Adrenal gland (tissue), 12 donors: ENCODE measurements around the gene MC1R. TPM values are rescaled to one million over a fixed set of nuclear protein-coding genes. Genes with fewer than 3 reads are reported as not detected.
"Not testable (repeated sequence)": the region's sequence is repeated elsewhere in the genome, so short reads cannot be mapped to it uniquely, and the experiment has no call there.

Experiments
- DNase-seq, 7 donors: peaks; one replicate each; pipeline ENCODE4 v3.0.0-alpha.2; 2019 to 2020
- H3K27ac ChIP-seq, 5 donors: fragments of 200-600 bp; sonication (generic) in 4 of 5; 1 replicate in 3 of 5; 2 replicates in 2 of 5; pipeline versions ENCODE4 v1.5.1 to v1.8.0; 2016 to 2020; ENCODE audit warnings: mild to moderate bottlenecking in 1 of 5
- H3K27me3 ChIP-seq: fragments of 200-600 bp; 2 replicates; pipeline ENCODE4 v1.8.0; 2021
- H3K36me3 ChIP-seq, 2 donors: fragments of 200-600 bp; replicated peaks in 1 of 2; 1 replicate in 1 of 2; 2 replicates in 1 of 2; pipeline versions ENCODE4 v1.5.1 to v1.8.0; 2018 to 2022
- H3K4me1 ChIP-seq, 2 donors: fragments of 200-600 bp; replicated peaks in 1 of 2; 1 replicate in 1 of 2; 2 replicates in 1 of 2; pipeline versions ENCODE4 v1.5.1 to v1.8.0; 2018 to 2021
- H3K4me3 ChIP-seq, 4 donors: fragments of 200-600 bp; sonication (generic) in 3 of 4; one replicate each; pipeline ENCODE4 v1.5.1; 2016 to 2018
- H3K9me3 ChIP-seq, 3 donors: fragments of 200-600 bp; sonication (generic) in 1 of 3; replicated peaks in 1 of 3; 1 replicate in 2 of 3; 2 replicates in 1 of 3; pipeline versions ENCODE4 v1.5.1 to v1.8.0; 2016 to 2021
- POLR2A ChIP-seq, 2 donors: fragments of 450-650 bp; IDR thresholded peaks; one replicate each; pipeline ENCODE4 v1.6.1; 2017; ENCODE audit warnings: antibody characterized with exemption in 2 of 2, mild to moderate bottlenecking in 2 of 2, moderate library complexity in 1 of 2
- WGBS, 4 donors: extraction: QIAGEN DNeasy Blood & Tissue Kit in 2 of 4; methylation state at CpG; one replicate each; pipeline versions ENCODE4 v1.1.5 to v1.1.7; 2013 to 2017; 5-methylcytosine and 5-hydroxymethylcytosine counted together
- intact Hi-C, 2 donors: fragments of 100-400 bp; cut with DNase I; formaldehyde crosslinking; loops; one replicate each; pipeline versions ENCODE4 v1.14.1 to v1.15.0; 2022 to 2023
- polyA plus RNA-seq, 3 donors: library from polyadenylated mRNA; stranded (reverse); fragments of 200-250 nt in 2 of 3; fragments of 350-450 nt in 1 of 3; fragmentation: Illumina TruSeq in 1 of 3; extraction: RNeasy Lipid Tissue Mini Kit (QIAGEN cat#74804) in 1 of 3; gene quantifications; one replicate each; pipeline ENCODE4 v1.2.3, GENCODE V29; 2013 to 2014
- total RNA-seq, 9 donors: library from RNA; depleted of rRNA in 4 of 9; stranded (reverse); fragments of >200 nt in 4 of 9; fragments of 120-200 nt in 1 of 9; fragmentation: NEBNext Ultra II Directional in 1 of 9; extraction: Animal tissue kit (Norgen Biotek cat#: 25700) in 1 of 9; gene quantifications; one replicate each; pipeline versions ENCODE4 v1.1.0 to v1.2.4, GENCODE V29; 2013 to 2023
- TF ChIP-seq, protein P1 (sequence below), 6 experiments: fragments of 450-650 bp in 4 of 6; fragments of 200-600 bp in 2 of 6; sonication (generic) in 1 of 6; IDR thresholded peaks; 1 replicate in 5 of 6; 2 replicates in 1 of 6; pipeline versions ENCODE4 v1.5.1 to v1.8.0; 2016 to 2021; ENCODE audit warnings: antibody characterized with exemption in 6 of 6, mild to moderate bottlenecking in 2 of 6, moderate library complexity in 1 of 6
- donor health status: healthy with polysubstance abuse.
- donor health status: Bipolar disorder and iron deficiency.
- donor health status: DM: yes; HTN: yes; CAD: no.
- donor health status: DM: no; HTN: no; CAD: no.
- donor health status: DM: no; HTN: no; CAD: no.
- donor health status: DM: yes; HTN: yes; CAD: no.

MC1R gene
- total and polyA plus RNA-seq, 12 donors, result 0.55 to 20.4 (median 6.2) TPM

DNA sequence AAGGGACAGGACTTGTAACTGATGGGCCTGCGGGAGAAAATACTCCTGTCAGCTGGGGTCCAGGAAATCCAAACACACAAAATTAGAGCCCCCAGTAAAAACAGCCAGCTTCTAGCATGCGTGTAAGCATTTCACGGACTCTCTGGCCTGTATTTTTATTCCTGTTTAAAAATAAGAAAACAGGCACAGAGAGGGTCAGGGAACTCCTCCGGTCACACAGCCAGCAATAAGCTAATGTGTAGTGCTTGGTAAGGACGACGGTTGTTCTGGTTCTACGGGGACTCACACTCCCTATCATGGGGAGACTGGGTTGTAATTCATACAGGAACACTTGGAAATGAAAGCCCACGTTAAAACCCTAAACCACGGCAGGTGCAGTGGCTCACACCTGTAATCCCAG lies 46.8 kb upstream of the MC1R start:
- 81 to 93% (median 90%) methylated on average over 9 of the region's 9 CpGs for WGBS, 4 donors
- Histone ChIP-seq H3K27ac (no peak overlapping the region), H3K4me3 (no peak overlapping the region), H3K36me3 (no peaks in the 10 kb centered on the region), H3K9me3 (no peaks in the 10 kb centered on the region), H3K27me3 (no peaks in the 10 kb centered on the region), H3K4me1 (peaks cover 15 to 16% of the 10 kb centered on the region in 2 donors)
- intact Hi-C loops, result no loop called here
- TF ChIP-seq POLR2A (IDR thresholded peaks at IDR 0.05), result no peak
- TF ChIP-seq, protein P1, sequence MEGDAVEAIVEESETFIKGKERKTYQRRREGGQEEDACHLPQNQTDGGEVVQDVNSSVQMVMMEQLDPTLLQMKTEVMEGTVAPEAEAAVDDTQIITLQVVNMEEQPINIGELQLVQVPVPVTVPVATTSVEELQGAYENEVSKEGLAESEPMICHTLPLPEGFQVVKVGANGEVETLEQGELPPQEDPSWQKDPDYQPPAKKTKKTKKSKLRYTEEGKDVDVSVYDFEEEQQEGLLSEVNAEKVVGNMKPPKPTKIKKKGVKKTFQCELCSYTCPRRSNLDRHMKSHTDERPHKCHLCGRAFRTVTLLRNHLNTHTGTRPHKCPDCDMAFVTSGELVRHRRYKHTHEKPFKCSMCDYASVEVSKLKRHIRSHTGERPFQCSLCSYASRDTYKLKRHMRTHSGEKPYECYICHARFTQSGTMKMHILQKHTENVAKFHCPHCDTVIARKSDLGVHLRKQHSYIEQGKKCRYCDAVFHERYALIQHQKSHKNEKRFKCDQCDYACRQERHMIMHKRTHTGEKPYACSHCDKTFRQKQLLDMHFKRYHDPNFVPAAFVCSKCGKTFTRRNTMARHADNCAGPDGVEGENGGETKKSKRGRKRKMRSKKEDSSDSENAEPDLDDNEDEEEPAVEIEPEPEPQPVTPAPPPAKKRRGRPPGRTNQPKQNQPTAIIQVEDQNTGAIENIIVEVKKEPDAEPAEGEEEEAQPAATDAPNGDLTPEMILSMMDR (IDR thresholded peaks at IDR 0.05), result no peak
- no peak for DNase-seq

DNA sequence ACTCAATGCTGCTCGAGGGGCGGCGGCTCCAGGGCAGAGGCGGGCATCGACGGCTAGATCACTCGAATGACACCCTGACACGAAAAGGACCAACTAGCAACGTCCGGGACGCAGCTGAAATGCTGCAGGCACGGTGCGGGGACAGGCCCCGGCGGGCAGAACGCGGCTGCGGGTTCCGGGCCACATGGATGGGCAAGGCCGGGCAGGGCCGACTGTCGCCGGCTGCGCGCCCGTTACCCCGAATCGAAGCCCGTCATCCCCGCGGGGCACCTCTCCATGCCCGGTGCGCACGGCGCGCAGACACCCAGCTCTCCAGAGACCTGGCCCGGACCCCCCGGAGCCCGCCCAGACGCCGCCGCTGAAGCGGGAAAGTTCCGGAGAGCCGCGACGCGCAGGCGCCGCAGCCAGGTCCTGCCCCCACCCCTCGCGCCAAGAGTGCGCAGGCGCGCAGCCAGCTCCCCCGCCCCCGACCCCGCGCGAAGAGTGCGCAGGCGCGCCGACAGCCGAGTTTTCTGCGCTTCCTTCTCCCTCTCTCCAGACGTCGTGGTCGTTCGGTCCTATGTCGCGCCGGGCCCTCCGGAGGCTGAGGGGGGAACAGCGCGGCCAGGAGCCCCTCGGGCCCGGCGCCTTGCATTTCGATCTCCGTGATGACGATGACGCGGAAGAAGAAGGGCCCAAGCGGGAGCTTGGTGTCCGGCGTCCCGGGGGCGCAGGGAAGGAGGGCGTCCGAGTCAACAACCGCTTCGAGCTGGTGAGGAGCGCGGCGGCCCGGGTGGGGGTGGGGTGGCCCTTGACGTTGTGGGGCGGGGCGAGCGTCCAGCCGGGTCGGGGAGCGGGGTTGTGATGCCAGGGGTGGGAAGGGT lies 45.3 kb upstream of the MC1R start, which contains the start of gene TCF25:
TSS of gene TCF25 (plus strand) at position 484 of the 863 bp plus-strand sequence. CDS start at position 560, 76 bp downstream.
- intact Hi-C loops, result no loop called here
- H3K9me3 ChIP-seq, result no peaks in the 10 kb centered on the region
- peak; percentile 81 to 89 (median 84) for DNase-seq
- peaks cover 15 to 20% of the 10 kb centered on the region in 2 donors for H3K4me1 ChIP-seq
- H3K27ac ChIP-seq, result peak within 1 kb of the TSS; percentile 99 to 100 (median 100)
- TF ChIP-seq, protein P1 (IDR thresholded peaks at IDR 0.05), result peak in 1 of 6 experiments; percentile 26
- peak; percentile 90 to 94 for TF ChIP-seq POLR2A (IDR thresholded peaks at IDR 0.05)
- H3K4me3 ChIP-seq, result peak within 1 kb of the TSS; percentile 91 to 99 (median 96)
- no peaks in the 10 kb centered on the region for H3K27me3 ChIP-seq
- peaks cover 0 to under 1% of the 10 kb centered on the region in 2 donors for H3K36me3 ChIP-seq
- 0 to 2% (median 1%) methylated on average over 11 to 104 of the region's 104 CpGs for WGBS, 4 donors

DNA sequence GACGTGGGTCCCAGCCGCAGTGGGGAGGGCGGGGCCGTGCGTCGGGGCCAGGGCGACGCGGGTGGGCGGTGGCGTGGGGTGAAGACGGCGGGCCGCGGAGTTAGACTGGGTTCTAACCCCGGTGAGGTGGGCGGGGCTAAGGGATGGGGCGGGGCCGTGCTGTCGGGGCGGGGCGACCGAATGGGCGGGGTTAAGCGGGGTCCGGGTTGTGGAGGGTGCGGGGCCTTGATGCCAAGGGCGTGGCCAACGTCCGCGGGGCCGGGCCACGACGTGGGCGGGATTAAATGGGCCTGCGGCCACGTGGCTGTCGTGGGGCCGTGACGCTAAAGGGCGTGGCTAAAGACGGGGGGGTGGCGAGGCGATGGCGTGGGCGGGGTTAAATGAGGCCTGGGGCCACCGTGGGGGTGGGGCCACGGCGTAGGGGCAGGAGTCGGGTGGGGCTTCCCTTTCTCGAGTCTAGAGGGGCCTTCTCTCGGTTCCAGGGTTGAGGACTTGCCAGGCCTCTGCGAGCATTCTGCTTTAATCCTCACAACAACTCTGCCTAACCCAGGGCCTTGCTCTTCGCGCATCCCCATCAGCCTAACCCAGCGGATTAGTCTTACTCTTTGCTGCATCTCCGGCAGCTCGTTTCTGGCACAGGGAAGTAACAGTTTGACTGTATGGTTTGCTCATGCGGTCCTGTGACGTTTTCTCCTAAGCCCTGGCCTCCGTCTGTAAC lies 44.5 kb upstream of the MC1R start:
- peaks cover 0 to 7% of the 10 kb centered on the region in 2 donors for H3K36me3 ChIP-seq
- no peaks in the 10 kb centered on the region for H3K27me3 ChIP-seq
- TF ChIP-seq, protein P1 (IDR thresholded peaks at IDR 0.05), result no peak
- no peak for TF ChIP-seq POLR2A (IDR thresholded peaks at IDR 0.05)
- H3K27ac ChIP-seq, result peak overlapping the region; percentile 99 to 100 (median 100)
- WGBS, 4 donors, result 2 to 9% (median 3%) methylated on average over 10 to 61 of the region's 61 CpGs
- H3K4me3 ChIP-seq, result peak overlapping the region in 2 of 4 donors; percentile 94 to 98
- intact Hi-C loops, result no loop called here
- H3K4me1 ChIP-seq, result peaks cover 15 to 20% of the 10 kb centered on the region in 2 donors
- peak; percentile 95 to 98 (median 97) for DNase-seq
- no peaks in the 10 kb centered on the region for H3K9me3 ChIP-seq

- peaks cover 0 to 48% of the 10 kb centered on the region in 2 donors for H3K36me3 ChIP-seq
- 83 to 97% (median 92%) methylated on average over 18 to 28 of the region's 28 CpGs for whole genome bisulfite sequencing, 4 donors
- H3K4me1 ChIP-seq, result peaks cover 8 to 11% of the 10 kb centered on the region in 2 donors
- H3K4me3 ChIP-seq, H3K9me3 ChIP-seq, intact Hi-C loops, H3K27ac ChIP-seq, H3K27me3 ChIP-seq, DNase-seq: not testable (repeated sequence)
Measured at GRCh38 chr16:89879123-89879522, 39.5 kb upstream of the MC1R start.
